Testis (tissue), 2 donors: Measurements from ENCODE around the gene ZFC3H1.
"Not testable (repeated sequence)": the region's sequence is repeated elsewhere in the genome, so short reads cannot be mapped to it uniquely, and the experiment has no call there.

Experiments used
- CTCF ChIP-seq, 3 experiments: fragments of 450-650 bp in 2 of 3; fragments of 200-600 bp in 1 of 3; sonication (generic) in 1 of 3; IDR thresholded peaks; one replicate each; pipeline ENCODE4 v1.5.1; 2016 to 2019; ENCODE audit warnings: antibody characterized with exemption in 3 of 3, mild to moderate bottlenecking in 2 of 3, moderate library complexity in 1 of 3
- POLR2A ChIP-seq: fragments of 450-650 bp; IDR thresholded peaks from one replicate; pipeline ENCODE4 v1.6.1; 2017; ENCODE audit warnings: antibody characterized with exemption, mild to moderate bottlenecking, moderate library complexity

- not testable (repeated sequence) for TF ChIP-seq CTCF (IDR thresholded peaks at IDR 0.05); POLR2A
Measured at GRCh38 chr12:71693651-71694050, 30.0 kb upstream of the ZFC3H1 start.
